ENCODE data around the gene ZNF267. TPM values are rescaled to one million over a fixed set of nuclear protein-coding genes. Genes with fewer than 3 reads are reported as not detected.

Gene ZNF267
- total and polyA plus RNA-seq, 2 of the 8 experiments (the other 6 are each of a cell fraction or from before 2014, with no cell fraction given) = 5.5 to 28.3 TPM

DNA sequence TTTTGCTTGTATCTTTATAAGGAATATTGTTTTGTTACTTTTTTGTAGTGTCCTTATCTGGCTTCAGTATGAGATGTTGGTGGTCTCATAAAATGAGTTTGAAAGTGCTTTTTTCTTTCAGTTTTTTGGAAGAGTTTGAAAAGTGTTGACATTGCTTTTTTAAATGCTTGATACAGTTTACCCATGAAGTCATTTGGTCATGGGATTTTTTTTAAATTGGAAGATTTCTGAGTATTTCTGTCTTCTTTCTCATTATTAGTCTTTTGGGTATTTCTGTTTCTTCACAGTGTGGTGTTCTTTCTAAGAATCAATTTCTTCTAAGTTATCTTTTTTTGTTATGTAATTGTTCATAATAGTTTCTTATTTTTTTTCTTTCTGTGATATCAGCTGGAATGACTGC lies 15.1 kb downstream of the ZNF267 start:
- Histone ChIP-seq H4K20me1 (replicated peaks in 1 of 2; ENCODE audit: control insufficient read depth in 1 of 2, insufficient read depth in 2 of 2, low read length in 2 of 2) (peaks cover 0 to 1% of the 10 kb centered on the region in 2 experiments), H3K9me3 (ENCODE audit: insufficient read depth in 2 of 2, low read depth in 1 of 2, low read length in 1 of 2) (peaks cover 7% of the 10 kb centered on the region in 2 experiments; a peak in 1 of 4 replicates), H2BK20ac (ENCODE audit: low read length) (no peak overlapping the region), H3K4me2 (ENCODE audit: insufficient read depth in 1 of 2, low read depth in 2 of 2, low read length in 2 of 2) (no peak overlapping the region), H3K18ac (ENCODE audit: extremely low read depth, low read length) (no peak overlapping the region), H2BK5ac (ENCODE audit: low read depth, low read length) (no peak overlapping the region), H4K5ac (ENCODE audit: insufficient read length, low read depth, low read length) (no peak overlapping the region), H3K4me1 (replicated peaks in 1 of 4; ENCODE audit: control insufficient read depth in 3 of 4, insufficient read depth in 4 of 4, low read length in 3 of 4) (no peaks in the 10 kb centered on the region), H3K27ac (ENCODE audit: low read depth, low read length) (no peak overlapping the region), H4K91ac (replicated peaks; ENCODE audit: insufficient read length, low read length) (no peak overlapping the region), H3K23me2 (ENCODE audit: low read depth, low read length) (no peaks in the 10 kb centered on the region), H2BK120ac (replicated peaks; ENCODE audit: low read depth, low read length) (no peak overlapping the region), H3K9ac (replicated peaks in 1 of 4; ENCODE audit: extremely low read depth in 1 of 4, low read depth in 3 of 4, low read length in 3 of 4) (no peak overlapping the region), H3K27me3 (replicated peaks in 1 of 4; ENCODE audit: control insufficient read depth in 3 of 4, extremely low read depth in 1 of 4, insufficient read depth in 3 of 4, low read length in 3 of 4) (no peaks in the 10 kb centered on the region), H2BK15ac (ENCODE audit: low read length) (no peak overlapping the region), H2BK12ac (ENCODE audit: low read depth, low read length) (no peak overlapping the region), H3K23ac (ENCODE audit: insufficient read length) (no peak overlapping the region), H3K79me1 (ENCODE audit: low read depth, low read length) (peaks cover 3% of the 10 kb centered on the region; the same call in 1 of the 2 replicates), H3K36me3 (ENCODE audit: control insufficient read depth in 2 of 4, insufficient read depth in 4 of 4, low read length in 3 of 4) (peaks cover 6 to 48% (median 21%) of the 10 kb centered on the region in 4 experiments), H2AK5ac (ENCODE audit: low read depth, low read length) (no peak overlapping the region), H4K8ac (ENCODE audit: extremely low read depth, insufficient read depth, low read length) (no peak overlapping the region), H2AFZ (ENCODE audit: low read length) (no peak overlapping the region), H3K56ac (replicated peaks; ENCODE audit: insufficient read length, low read depth, low read length) (no peak overlapping the region), H3K4ac (replicated peaks; ENCODE audit: insufficient read length, low read depth, low read length) (no peak overlapping the region), H3K79me2 (ENCODE audit: control insufficient read depth in 1 of 2, insufficient read depth in 2 of 2, low read length in 2 of 2) (peaks cover 0 to 45% of the 10 kb centered on the region in 2 experiments; a peak in 2 of 4 replicates), H3K14ac (ENCODE audit: insufficient read length) (no peak overlapping the region), H3K4me3 (ENCODE audit: extremely low read depth in 1 of 4, insufficient read depth in 2 of 4, low read depth in 3 of 4, low read length in 4 of 4) (no peak overlapping the region)
- TF ChIP-seq EGR1 (IDR thresholded peaks at IDR 0.05; ENCODE audit: borderline replicate concordance, low read depth, low read length) (no peak), ATF3 (IDR thresholded peaks at IDR 0.05; ENCODE audit: insufficient read depth, low read depth, low read length) (no peak), TAF1 (IDR thresholded peaks at IDR 0.05; ENCODE audit: low read depth, low read length) (no peak), CHD2 (IDR thresholded peaks at IDR 0.05; ENCODE audit: low read length) (no peak), SAP30 (IDR thresholded peaks at IDR 0.05; ENCODE audit: insufficient read depth, insufficient replicate concordance, low read length) (no peak), SIRT6 (IDR thresholded peaks at IDR 0.05; ENCODE audit: low read length) (no peak), HDAC2 (IDR thresholded peaks at IDR 0.05; ENCODE audit: borderline replicate concordance in 1 of 2, low read depth in 2 of 2, low read length in 2 of 2) (no peak), CBX8 (IDR thresholded peaks at IDR 0.05; ENCODE audit: borderline replicate concordance, low read depth, low read length) (no peak), SIX5 (IDR thresholded peaks at IDR 0.05; ENCODE audit: low read depth, low read length) (no peak), KDM4A (IDR thresholded peaks at IDR 0.05; ENCODE audit: low read depth, low read length, severe bottlenecking) (no peak), FOSL1 (IDR thresholded peaks at IDR 0.05; ENCODE audit: insufficient read depth, low read depth, low read length) (no peak)
- CTCF ChIA-PET (ENCODE audit: partially characterized antibody) = no interaction called here
- POLR2A ChIA-PET (ENCODE audit: partially characterized antibody) = no interaction called here
- FAIRE-seq (no peak), DNase-seq (ENCODE audit: low read depth in 1 of 2, low spot score in 2 of 2) (no peak)
